ENCODE data around the gene PDGFB. TPM values are rescaled to one million over a fixed set of nuclear protein-coding genes. Genes with fewer than 3 reads are reported as not detected.

Gene PDGFB
- total and polyA plus RNA-seq, 7 experiments from 2014 or later, result 0.56 to 9.5 (median 2.3) TPM

- H3K4me3 Mint-ChIP-seq, result peak overlapping the region in 1 of 10 donors; percentile 6
- intact Hi-C loops (cut with micrococcal nuclease), result loop anchor here in 1 of 2 donors (5.0 kb wide), 1 partner anchor 83 kb away; no protein-coding TSS in a partner anchor
- Histone ChIP-seq H3K36me3 (ENCODE audit: control insufficient read depth in 2 of 3, insufficient read depth in 3 of 3, low read length in 3 of 3) (no peaks in the 10 kb centered on the region), H3K4me3 (ENCODE audit: low read length) (no peak overlapping the region), H3K27ac (ENCODE audit: low read depth, low read length) (no peak overlapping the region), H3K9me3 (ENCODE audit: control insufficient read depth in 2 of 3, low read length in 3 of 3) (no peaks in the 10 kb centered on the region), H3K4me1 (ENCODE audit: control insufficient read depth in 2 of 2, insufficient read depth in 2 of 2, low read length in 2 of 2) (peaks cover 12 to 26% of the 10 kb centered on the region in 2 donors), H3K27me3 (ENCODE audit: control insufficient read depth in 2 of 2, insufficient read depth in 2 of 2, low read length in 2 of 2) (no peaks in the 10 kb centered on the region)
- peaks cover 0 to under 1% (median 0%) of the 10 kb centered on the region in 11 donors for H3K9me3 Mint-ChIP-seq
- DNase-seq (no peak), ATAC-seq (no peak)
- H3K36me3 Mint-ChIP-seq, result no peaks in the 10 kb centered on the region
- H3K4me1 Mint-ChIP-seq, result peaks cover 0 to 28% (median 10%) of the 10 kb centered on the region in 7 donors
- ChIA-PET POLR2A (interaction anchor here (1.4 to 4.9 kb wide), 2 partner anchors 14 to 103 kb away, joined by 3 to 39 read pairs; partner anchors contain the start of gene CBX7), CTCF (interaction anchor here (0.6 kb wide), 1 partner anchor 86 kb away, joined by 3 read pairs; no protein-coding TSS in a partner anchor)
- peaks cover 0 to 33% (median 7%) of the 10 kb centered on the region in 5 donors for H3K27me3 Mint-ChIP-seq
- peak overlapping the region in 2 of 9 donors; percentile 56 to 87 for H3K27ac Mint-ChIP-seq
Observed at GRCh38 chr22:39255449-39256185, 10.8 kb upstream of the PDGFB start.

GRCh38 chr22:39254789-39255298 lies 10.1 kb upstream of the PDGFB start:
- H3K9me3 ChIP-seq (ENCODE audit: control insufficient read depth in 2 of 3, low read length in 3 of 3), result no peaks in the 10 kb centered on the region
- H3K36me3 ChIP-seq (ENCODE audit: control insufficient read depth in 2 of 3, insufficient read depth in 3 of 3, low read length in 3 of 3), result no peaks in the 10 kb centered on the region
- H3K4me1 ChIP-seq (ENCODE audit: control insufficient read depth in 2 of 2, insufficient read depth in 2 of 2, low read length in 2 of 2), result peaks cover 12 to 26% of the 10 kb centered on the region in 2 donors
- peak in 2 of 9 donors; percentile 37 to 69 for DNase-seq
- Mint-ChIP-seq H3K4me1 (peaks cover 0 to 28% (median 10%) of the 10 kb centered on the region in 7 donors), H3K4me3 (peak overlapping the region in 4 of 10 donors; percentile 21 to 77 (median 55)), H3K27ac (peak overlapping the region in 3 of 9 donors; percentile 17 to 87 (median 56)), H3K36me3 (no peaks in the 10 kb centered on the region), H3K27me3 (peaks cover 0 to 39% (median 12%) of the 10 kb centered on the region in 5 donors), H3K9me3 (no peaks in the 10 kb centered on the region)
- H3K4me3 ChIP-seq (ENCODE audit: low read length), result no peak overlapping the region
- POLR2A ChIA-PET, result interaction anchor here (0.6 to 4.9 kb wide), 2 partner anchors 13 to 149 kb away, joined by 3 to 39 read pairs; no protein-coding TSS in a partner anchor
- H3K27ac ChIP-seq (ENCODE audit: low read depth, low read length), result no peak overlapping the region
- intact Hi-C loops (cut with micrococcal nuclease), result loop anchor here in 1 of 2 donors (5.0 kb wide), 1 partner anchor 83 kb away; no protein-coding TSS in a partner anchor
- CTCF ChIA-PET, result interaction anchor here (0.6 kb wide), 1 partner anchor 85 kb away, joined by 3 read pairs; no protein-coding TSS in a partner anchor
- ATAC-seq, result peak; percentile 66
- no peaks in the 10 kb centered on the region for H3K27me3 ChIP-seq (ENCODE audit: control insufficient read depth in 2 of 2, insufficient read depth in 2 of 2, low read length in 2 of 2)

GRCh38 chr22:39254122-39254521 lies 9.3 kb upstream of the PDGFB start:
- peaks cover 0 to 28% (median 10%) of the 10 kb centered on the region in 7 donors for H3K4me1 Mint-ChIP-seq
- DNase-seq, result no peak
- H3K4me3 Mint-ChIP-seq, result peak overlapping the region in 2 of 10 donors; percentile 25 to 75
- Histone ChIP-seq H3K27ac (ENCODE audit: low read depth, low read length) (no peak overlapping the region), H3K4me1 (ENCODE audit: control insufficient read depth in 2 of 2, insufficient read depth in 2 of 2, low read length in 2 of 2) (peaks cover 12 to 26% of the 10 kb centered on the region in 2 donors), H3K27me3 (ENCODE audit: control insufficient read depth in 2 of 2, insufficient read depth in 2 of 2, low read length in 2 of 2) (no peaks in the 10 kb centered on the region), H3K4me3 (ENCODE audit: low read length) (no peak overlapping the region), H3K36me3 (ENCODE audit: control insufficient read depth in 2 of 3, insufficient read depth in 3 of 3, low read length in 3 of 3) (no peaks in the 10 kb centered on the region), H3K9me3 (ENCODE audit: control insufficient read depth in 2 of 3, low read length in 3 of 3) (no peaks in the 10 kb centered on the region)
- H3K27me3 Mint-ChIP-seq, result peaks cover 0 to 46% (median 19%) of the 10 kb centered on the region in 5 donors
- ATAC-seq, result no peak
- no peaks in the 10 kb centered on the region for H3K36me3 Mint-ChIP-seq
- peak overlapping the region in 1 of 9 donors; percentile 87 for H3K27ac Mint-ChIP-seq
- CTCF ChIA-PET, result interaction anchor here (1.1 kb wide), 1 partner anchor 52 kb away, joined by 3 read pairs; no protein-coding TSS in a partner anchor
- intact Hi-C loops (cut with micrococcal nuclease), result no loop called here
- POLR2A ChIA-PET, result interaction anchor here (0.6 to 4.9 kb wide), 3 partner anchors 12 to 148 kb away, joined by 3 to 39 read pairs (median 5); no protein-coding TSS in a partner anchor
- no peaks in the 10 kb centered on the region for H3K9me3 Mint-ChIP-seq

- Mint-ChIP-seq H3K36me3 (no peaks in the 10 kb centered on the region), H3K27ac (peak overlapping the region in 1 of 9 donors; percentile 42), H3K4me1 (peaks cover 0 to 28% (median 10%) of the 10 kb centered on the region in 7 donors), H3K4me3 (peak overlapping the region in 1 of 10 donors; percentile 40), H3K9me3 (no peaks in the 10 kb centered on the region), H3K27me3 (peaks cover 0 to 48% (median 22%) of the 10 kb centered on the region in 5 donors)
- intact Hi-C loops (cut with micrococcal nuclease), result no loop called here
- peak; percentile 43 for ATAC-seq
- DNase-seq, result peak in 1 of 9 donors; percentile 65
- Histone ChIP-seq H3K9me3 (ENCODE audit: control insufficient read depth in 2 of 3, low read length in 3 of 3) (no peaks in the 10 kb centered on the region), H3K27me3 (ENCODE audit: control insufficient read depth in 2 of 2, insufficient read depth in 2 of 2, low read length in 2 of 2) (no peaks in the 10 kb centered on the region), H3K4me1 (ENCODE audit: control insufficient read depth in 2 of 2, insufficient read depth in 2 of 2, low read length in 2 of 2) (peaks cover 12 to 26% of the 10 kb centered on the region in 2 donors), H3K27ac (ENCODE audit: low read depth, low read length) (no peak overlapping the region), H3K36me3 (ENCODE audit: control insufficient read depth in 2 of 3, insufficient read depth in 3 of 3, low read length in 3 of 3) (no peaks in the 10 kb centered on the region), H3K4me3 (ENCODE audit: low read length) (no peak overlapping the region)
- ChIA-PET POLR2A (interaction anchor here (0.6 to 4.9 kb wide), 4 partner anchors 9 to 102 kb away, joined by 3 to 39 read pairs (median 6); no protein-coding TSS in a partner anchor), CTCF (interaction anchor here (0.6 to 1.1 kb wide), 2 partner anchors 53 to 63 kb away, joined by 3 read pairs; no protein-coding TSS in a partner anchor)
Observed at GRCh38 chr22:39253435-39254070, 8.8 kb upstream of the PDGFB start.

GRCh38 chr22:39252461-39253434 lies 8.0 kb upstream of the PDGFB start:
- Mint-ChIP-seq H3K4me3 (peak overlapping the region in 1 of 10 donors; percentile 40), H3K27me3 (peaks cover 0 to 52% (median 28%) of the 10 kb centered on the region in 5 donors), H3K9me3 (no peaks in the 10 kb centered on the region), H3K36me3 (no peaks in the 10 kb centered on the region), H3K4me1 (peaks cover 0 to 28% (median 10%) of the 10 kb centered on the region in 7 donors), H3K27ac (peak overlapping the region in 3 of 9 donors; percentile 25 to 73 (median 59))
- CTCF ChIA-PET, result interaction anchor here (0.6 to 1.1 kb wide), 3 partner anchors 21 to 64 kb away, joined by 3 read pairs; no protein-coding TSS in a partner anchor
- Histone ChIP-seq H3K27me3 (ENCODE audit: control insufficient read depth in 2 of 2, insufficient read depth in 2 of 2, low read length in 2 of 2) (no peaks in the 10 kb centered on the region), H3K4me1 (ENCODE audit: control insufficient read depth in 2 of 2, insufficient read depth in 2 of 2, low read length in 2 of 2) (peaks cover 12 to 26% of the 10 kb centered on the region in 2 donors), H3K4me3 (ENCODE audit: low read length) (no peak overlapping the region), H3K27ac (ENCODE audit: low read depth, low read length) (no peak overlapping the region), H3K36me3 (ENCODE audit: control insufficient read depth in 2 of 3, insufficient read depth in 3 of 3, low read length in 3 of 3) (no peaks in the 10 kb centered on the region), H3K9me3 (ENCODE audit: control insufficient read depth in 2 of 3, low read length in 3 of 3) (no peaks in the 10 kb centered on the region)
- ATAC-seq (no peak), DNase-seq (no peak)
- POLR2A ChIA-PET, result interaction anchor here (0.6 to 4.9 kb wide), 6 partner anchors 10 to 339 kb away, joined by 3 to 39 read pairs (median 4); no protein-coding TSS in a partner anchor
- intact Hi-C loops (cut with micrococcal nuclease), result no loop called here

Data from naive thymus-derived CD4-positive, alpha-beta T cell (primary cell).